Mucosa of rectum (tissue), 2 donors: ENCODE results near the gene CACNA1G.
A peak's percentile ranks its signal among the peaks of the same experiment; 100 is the strongest.

ENCODE experiments used
- H3K27ac ChIP-seq, 2 donors: one replicate each; pipeline ENCODE4 v1.7.0; 2013; ENCODE audit warnings: inconsistent platforms in 2 of 2, low read depth in 2 of 2, low read length in 2 of 2
- H3K27me3 ChIP-seq, 2 donors: one replicate each; pipeline ENCODE4 v1.7.0; 2013; ENCODE audit warnings: low read length in 2 of 2; ENCODE audit not compliant: control insufficient read depth in 2 of 2, insufficient read depth in 2 of 2
- H3K36me3 ChIP-seq, 2 donors: one replicate each; pipeline ENCODE4 v1.7.0; 2013; ENCODE audit warnings: low read length in 2 of 2; ENCODE audit not compliant: control insufficient read depth in 2 of 2, insufficient read depth in 2 of 2
- H3K4me1 ChIP-seq, 2 donors: one replicate each; pipeline ENCODE4 v1.7.0; 2013; ENCODE audit warnings: low read length in 2 of 2, mild to moderate bottlenecking in 1 of 2; ENCODE audit not compliant: control insufficient read depth in 2 of 2, insufficient read depth in 2 of 2
- H3K4me3 ChIP-seq, 2 donors: one replicate each; pipeline ENCODE4 v1.7.0; 2013; ENCODE audit warnings: low read length in 2 of 2
- H3K9ac ChIP-seq, 2 donors: one replicate each; pipeline ENCODE4 v1.7.0; 2013; ENCODE audit warnings: low read length in 2 of 2, low read depth in 1 of 2, mild to moderate bottlenecking in 1 of 2
- H3K9me3 ChIP-seq, 2 donors: one replicate each; pipeline ENCODE4 v1.7.0; 2013; ENCODE audit warnings: low read length in 2 of 2; ENCODE audit not compliant: control insufficient read depth in 2 of 2
- donor health status: healthy.
- donor health status: Normal muscosa, but diverticular disease.

The CACNA1G gene

GRCh38 chr17:50533185-50533584, 27.3 kb upstream of the CACNA1G start:
- peak overlapping the region; percentile 74 to 90 for H3K9ac ChIP-seq
- H3K9me3 ChIP-seq: no peaks in the 10 kb centered on the region
- H3K4me3 ChIP-seq: peak overlapping the region; percentile 68 to 86
- peaks cover 23 to 43% of the 10 kb centered on the region in 2 donors for H3K4me1 ChIP-seq
- peaks cover 9 to 21% of the 10 kb centered on the region in 2 donors for H3K36me3 ChIP-seq
- peak overlapping the region; percentile 91 to 97 for H3K27ac ChIP-seq
- peaks cover 10 to 18% of the 10 kb centered on the region in 2 donors for H3K27me3 ChIP-seq

GRCh38 chr17:50533720-50534148, 26.8 kb upstream of the CACNA1G start:
- Histone ChIP-seq H3K4me1 (peaks cover 28 to 47% of the 10 kb centered on the region in 2 donors), H3K4me3 (peak overlapping the region; percentile 68 to 86), H3K9ac (peak overlapping the region; percentile 74 to 90), H3K36me3 (peaks cover 9 to 24% of the 10 kb centered on the region in 2 donors), H3K27me3 (peaks cover 10 to 18% of the 10 kb centered on the region in 2 donors), H3K9me3 (no peaks in the 10 kb centered on the region), H3K27ac (peak overlapping the region; percentile 91 to 97)

GRCh38 chr17:50534222-50534978, 26.1 kb upstream of the CACNA1G start:
- H3K27me3 ChIP-seq: peaks cover 10 to 18% of the 10 kb centered on the region in 2 donors
- H3K36me3 ChIP-seq: peaks cover 9 to 31% of the 10 kb centered on the region in 2 donors
- peak overlapping the region; percentile 68 to 86 for H3K4me3 ChIP-seq
- H3K9ac ChIP-seq: peak overlapping the region; percentile 74 to 90
- H3K27ac ChIP-seq: peak overlapping the region; percentile 91 to 97
- H3K4me1 ChIP-seq: peaks cover 33 to 47% of the 10 kb centered on the region in 2 donors
- H3K9me3 ChIP-seq: no peaks in the 10 kb centered on the region

- H3K27me3 ChIP-seq: peaks cover 10 to 18% of the 10 kb centered on the region in 2 donors
- no peaks in the 10 kb centered on the region for H3K9me3 ChIP-seq
- peak overlapping the region; percentile 68 to 86 for H3K4me3 ChIP-seq
- H3K9ac ChIP-seq: peak overlapping the region in 1 of 2 donors; percentile 90
- H3K4me1 ChIP-seq: peaks cover 33 to 51% of the 10 kb centered on the region in 2 donors
- peak overlapping the region; percentile 91 to 97 for H3K27ac ChIP-seq
- peaks cover 9 to 37% of the 10 kb centered on the region in 2 donors for H3K36me3 ChIP-seq
These were observed 25.6 kb upstream of the CACNA1G start for GRCh38 chr17:50534979-50535326.

- Histone ChIP-seq H3K27ac (no peak overlapping the region), H3K4me1 (peaks cover 33 to 56% of the 10 kb centered on the region in 2 donors), H3K36me3 (peaks cover 9 to 38% of the 10 kb centered on the region in 2 donors), H3K27me3 (peaks cover 10 to 18% of the 10 kb centered on the region in 2 donors), H3K4me3 (no peak overlapping the region), H3K9ac (peak overlapping the region in 1 of 2 donors; percentile 90), H3K9me3 (no peaks in the 10 kb centered on the region)
These were observed 25.1 kb upstream of the CACNA1G start for GRCh38 chr17:50535407-50535806.

- H3K27ac ChIP-seq: no peak overlapping the region
These were observed 23.6 kb upstream of the CACNA1G start for GRCh38 chr17:50536683-50537646.

GRCh38 chr17:50537721-50538548, 22.6 kb upstream of the CACNA1G start:
- H3K27ac ChIP-seq: peak overlapping the region in 1 of 2 donors; percentile 6
- no peak overlapping the region for H3K4me3 ChIP-seq
- peaks cover 44 to 65% of the 10 kb centered on the region in 2 donors for H3K4me1 ChIP-seq
- no peak overlapping the region for H3K9ac ChIP-seq
- peaks cover 9 to 38% of the 10 kb centered on the region in 2 donors for H3K36me3 ChIP-seq
- H3K27me3 ChIP-seq: peaks cover 0 to 9% of the 10 kb centered on the region in 2 donors
- no peaks in the 10 kb centered on the region for H3K9me3 ChIP-seq

More at GRCh38 chr17:50536683-50537646, 23.6 kb upstream of the CACNA1G start:
- Histone ChIP-seq H3K27me3 (peaks cover 6 to 15% of the 10 kb centered on the region in 2 donors), H3K9ac (no peak overlapping the region), H3K36me3 (peaks cover 9 to 38% of the 10 kb centered on the region in 2 donors), H3K4me1 (peaks cover 44 to 66% of the 10 kb centered on the region in 2 donors), H3K9me3 (no peaks in the 10 kb centered on the region), H3K4me3 (no peak overlapping the region)

- Histone ChIP-seq H3K9ac (no peak overlapping the region), H3K4me3 (no peak overlapping the region), H3K27ac (peak overlapping the region in 1 of 2 donors; percentile 6), H3K36me3 (peaks cover 9 to 38% of the 10 kb centered on the region in 2 donors), H3K4me1 (peaks cover 47 to 67% of the 10 kb centered on the region in 2 donors), H3K9me3 (no peaks in the 10 kb centered on the region), H3K27me3 (peaks cover 0 to 2% of the 10 kb centered on the region in 2 donors)
These were observed 21.7 kb upstream of the CACNA1G start for GRCh38 chr17:50538549-50539410.
